K562 (cell line): ENCODE results near the gene ANKS1B. TPM values are rescaled to one million over a fixed set of nuclear protein-coding genes. Genes with fewer than 3 reads are reported as not detected.

Source experiments
- ATAC-seq: fragments of 200-7000 bp; cut with Tn5 transposase; 3 replicates; pipeline ENCODE4 v1.9.1; 2020; ENCODE audit warnings: moderate library complexity
- BruUV-seq: library from RNA; stranded (reverse); fragments of 400-500 nt; replicated peaks from 2 replicates; lab custom pipeline; 2021; lab: Mats Ljungman, UMichigan
- CTCF ChIA-PET: fragments of 300-600 bp; formaldehyde crosslinking; extraction: SDS; loops from one replicate; lab custom pipeline; 2021; ENCODE audit warnings: low intra/inter-chr PET ratio; lab: Yijun Ruan, JAX
- POLR2A ChIA-PET: fragments of 300-600, 350-650 bp; sonication (Branson Sonifier 250); formaldehyde crosslinking; extraction: SDS; loops from one replicate; lab custom pipeline; 2021; ENCODE audit warnings: antibody characterized with exemption, inconsistent platforms; lab: Yijun Ruan, JAX
- DNase-seq, 4 experiments: peaks; one replicate each; pipeline versions ENCODE4 v3.0.0 to v3.0.0-alpha.2; 2011 to 2018; ENCODE audit warnings: low spot score in 3 of 4, mixed read lengths in 3 of 4; ENCODE audit errors: extremely low read depth in 1 of 4
- FAIRE-seq: peaks from 2 replicates; lab custom pipeline; 2011; peaks lifted over from hg19 to GRCh38; lab: Jason Lieb, UNC
- H2AFZ ChIP-seq: 2 replicates; pipeline ENCODE4 v1.6.0; 2011; ENCODE audit warnings: low read depth, low read length, control low read depth, inconsistent platforms
- H3K27ac ChIP-seq: fragments of 200-600 bp; 3 replicates; pipeline ENCODE4 v1.8.0; 2011; ENCODE audit warnings: low read depth, mild to moderate bottlenecking, control low read depth, inconsistent platforms, low read length, moderate library complexity, mixed read lengths; ENCODE audit errors: extremely low read depth
- H3K27me3 ChIP-seq, 2 experiments: fragments of 300-600 bp in 1 of 2; 2 replicates in 1 of 2; 3 replicates in 1 of 2; pipeline versions ENCODE4 v1.6.0 to v1.8.0; 2011; ENCODE audit warnings: inconsistent platforms in 2 of 2, low read length in 2 of 2, mild to moderate bottlenecking in 1 of 2, mixed read lengths in 1 of 2, moderate library complexity in 1 of 2; ENCODE audit not compliant: control insufficient read depth in 2 of 2, insufficient read depth in 2 of 2
- H3K36me3 ChIP-seq: fragments of 300-600 bp; 3 replicates; pipeline ENCODE4 v1.8.0; 2011; ENCODE audit warnings: mild to moderate bottlenecking, low read length, inconsistent platforms; ENCODE audit not compliant: control insufficient read depth, insufficient read depth
- H3K4me1 ChIP-seq, 2 experiments: fragments of 200-600 bp in 1 of 2; replicated peaks in 1 of 2; 2 replicates in 1 of 2; 3 replicates in 1 of 2; pipeline versions ENCODE4 v1.5.1 to v1.8.0; 2011; ENCODE audit warnings: inconsistent platforms in 2 of 2, low read length in 2 of 2, mild to moderate bottlenecking in 1 of 2, mixed read lengths in 1 of 2, moderate library complexity in 1 of 2; ENCODE audit not compliant: control insufficient read depth in 2 of 2, insufficient read depth in 2 of 2
- H3K4me2 ChIP-seq: 2 replicates; pipeline ENCODE4 v1.6.1; 2011; ENCODE audit warnings: low read length, control low read depth, inconsistent platforms, mixed read lengths; ENCODE audit not compliant: insufficient read depth
- H3K4me3 ChIP-seq: fragments of 200-600 bp; sonication (generic), shearing (Covaris generic); 2 replicates; pipeline ENCODE4 v1.5.1; 2016; ENCODE audit warnings: control low read depth, inconsistent platforms
- H3K79me2 ChIP-seq: fragments of 200-600 bp; 3 replicates; pipeline ENCODE4 v1.8.0; 2011; ENCODE audit warnings: low read length, inconsistent platforms; ENCODE audit not compliant: control insufficient read depth, insufficient read depth
- H3K9ac ChIP-seq, 2 experiments: 2 replicates each; pipeline versions ENCODE4 v1.6.0 to v1.6.1; 2011; ENCODE audit warnings: low read depth in 2 of 2, low read length in 2 of 2, control low read depth in 1 of 2, inconsistent platforms in 1 of 2, mild to moderate bottlenecking in 1 of 2, mixed read lengths in 1 of 2; ENCODE audit not compliant: insufficient read depth in 1 of 2
- H3K9me1 ChIP-seq: one replicate; pipeline ENCODE4 v1.6.0; 2011; ENCODE audit warnings: inconsistent platforms, mild to moderate bottlenecking, low read length, moderate library complexity; ENCODE audit not compliant: control insufficient read depth, insufficient read depth
- H3K9me3 ChIP-seq: replicated peaks from 2 replicates; pipeline ENCODE4 v1.5.1; 2011; ENCODE audit warnings: low read depth, low read length, inconsistent platforms; ENCODE audit not compliant: control insufficient read depth, insufficient read depth
- H4K20me1 ChIP-seq: replicated peaks from 2 replicates; pipeline ENCODE4 v1.6.1; 2011; ENCODE audit warnings: low read length, inconsistent platforms, mixed read lengths; ENCODE audit not compliant: control insufficient read depth, insufficient read depth
- ARNT ChIP-seq, 2 experiments: fragments of 450-650 bp; IDR thresholded peaks; 2 replicates each; pipeline ENCODE4 v1.6.1; 2016; ENCODE audit warnings: mild to moderate bottlenecking in 1 of 2
- DIDO1 ChIP-seq: fragments of 450-650 bp; IDR thresholded peaks from 2 replicates; pipeline ENCODE4 v1.6.1; 2016; ENCODE audit warnings: low read depth, missing biosample characterization, missing genetic modification characterization
- ETS2 ChIP-seq: IDR thresholded peaks from 2 replicates; pipeline ENCODE4 v1.6.1; 2016; ENCODE audit warnings: borderline replicate concordance, missing genetic modification characterization, mild to moderate bottlenecking, moderate library complexity, missing compliant biosample characterization; ENCODE audit not compliant: poor library complexity, severe bottlenecking
- GABPB2 ChIP-seq: fragments of 250-450 bp; sonication (Bioruptor Pico); conservative IDR thresholded peaks from 2 replicates; pipeline ENCODE4 v1.5.1; 2021; ENCODE audit warnings: mild to moderate bottlenecking
- GATA2 ChIP-seq: sonication (generic); formaldehyde crosslinking; IDR thresholded peaks from 2 replicates; pipeline ENCODE4 v1.4.0; 2020; ENCODE audit warnings: mild to moderate bottlenecking, missing genetic modification reagents
- NFIX ChIP-seq: fragments of 250-450 bp; sonication (Bioruptor Pico); IDR thresholded peaks from 2 replicates; pipeline ENCODE4 v1.4.0; 2020; ENCODE audit warnings: low read depth, mild to moderate bottlenecking, moderate library complexity
- RBM17 ChIP-seq: fragments of 200-400 bp; formaldehyde crosslinking; IDR thresholded peaks from 2 replicates; pipeline ENCODE4 v1.6.1; 2017; ENCODE audit warnings: low read depth, mild to moderate bottlenecking, low read length, borderline replicate concordance
- RHOXF2B ChIP-seq: fragments of 250-450 bp; sonication (Bioruptor Pico); conservative IDR thresholded peaks from 2 replicates; pipeline ENCODE4 v1.5.1; 2021
- SOX6 ChIP-seq: fragments of 450-650 bp; IDR thresholded peaks from 2 replicates; pipeline ENCODE4 v1.6.1; 2014; ENCODE audit warnings: mild to moderate bottlenecking
- ZNF253 ChIP-seq: fragments of 250-450 bp; sonication (Bioruptor Pico); conservative IDR thresholded peaks from 2 replicates; pipeline ENCODE4 v1.6.1; 2021; ENCODE audit warnings: mild to moderate bottlenecking
- in situ Hi-C: fragments of 300-500 bp; cut with MboI; formaldehyde crosslinking; loops from 4 replicates; pipeline ENCODE4 v1.15.0; 2018; ENCODE audit warnings: inconsistent platforms, mixed read lengths
- intact Hi-C: fragments of 100-400 bp; cut with micrococcal nuclease; formaldehyde crosslinking; loops from 2 replicates; pipeline ENCODE4 v1.14.2; 2022
- polyA plus RNA-seq, 8 experiments: library from polyadenylated mRNA; depleted of rRNA in 4 of 8; stranded (reverse) in 5 of 8; unstranded in 3 of 8; fragments of >200 nt; fragmentation: Nextera tagmentation in 2 of 8; fragmentation: Illumina TruSeq in 1 of 8; extraction: Ambion mirVana in 2 of 8; extraction: Trizol in 1 of 8; gene quantifications; 2 replicates each; pipeline versions ENCODE4 v1.2.1 to v1.2.3, GENCODE V29; 2011 to 2014; ENCODE audit warnings: inconsistent platforms in 1 of 8, missing spikeins in 1 of 8
- total RNA-seq, 7 experiments: library from RNA; depleted of rRNA in 6 of 7; stranded (reverse); fragments of >200 nt in 6 of 7; fragmentation: Illumina TruSeq in 2 of 7; extraction: Trizol in 2 of 7; gene quantifications; 2 replicates each; pipeline versions ENCODE4 v1.2.1 to v1.2.3, GENCODE V29; 2011 to 2021; ENCODE audit warnings: low replicate concordance in 1 of 7
- TF ChIP-seq, protein P1 (sequence below): fragments of 250-450 bp; sonication (Bioruptor Pico); IDR thresholded peaks from 2 replicates; pipeline ENCODE4 v1.8.0; 2021; ENCODE audit warnings: borderline replicate concordance, mild to moderate bottlenecking, moderate library complexity; ENCODE audit not compliant: poor library complexity, severe bottlenecking
- TF ChIP-seq, protein P2 (sequence below): sonication (generic); formaldehyde crosslinking; IDR thresholded peaks from 2 replicates; pipeline ENCODE4 v1.8.0; 2022; ENCODE audit warnings: missing genetic modification reagents, mild to moderate bottlenecking, moderate library complexity, borderline replicate concordance
- TF ChIP-seq, protein P3 (sequence below): sonication (generic); formaldehyde crosslinking; IDR thresholded peaks from 2 replicates; pipeline ENCODE4 v1.8.1; 2023; ENCODE audit warnings: mild to moderate bottlenecking, missing genetic modification reagents

Gene ANKS1B
- total and polyA plus RNA-seq, 9 of the 15 experiments (the other 6 are each of a cell fraction or from before 2014, with no cell fraction given): 0.04 to 0.47 (median 0.28) TPM; not detected in 4

DNA sequence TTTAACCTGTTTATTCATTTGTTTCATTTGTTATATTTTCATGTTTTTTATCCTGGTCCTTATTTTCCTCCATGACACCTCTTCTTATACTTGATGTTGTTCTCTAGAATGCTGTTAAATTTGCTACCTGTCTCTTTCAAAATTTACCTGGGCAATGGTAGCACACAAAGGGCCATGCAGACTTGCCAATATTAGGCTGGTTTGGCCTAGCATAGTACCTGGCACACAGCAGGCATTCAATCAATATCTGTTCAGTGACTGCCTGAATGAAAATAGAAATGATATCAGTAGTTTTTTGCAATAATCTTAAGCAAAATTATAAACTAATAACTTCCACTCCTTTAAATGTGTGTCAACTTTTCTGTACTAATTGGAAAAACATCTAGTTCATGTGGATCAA is 1014.5 kb downstream of the ANKS1B start:
- H3K9me3 ChIP-seq: no peaks in the 10 kb centered on the region
- ChIA-PET POLR2A (no interaction called here), CTCF (no interaction called here)
- no peak for ATAC-seq
- no TSS peak for BruUV-seq
- DNase-seq: no peak
- TF ChIP-seq ARNT (IDR thresholded peaks at IDR 0.05): no peak
- TF ChIP-seq, protein P1, sequence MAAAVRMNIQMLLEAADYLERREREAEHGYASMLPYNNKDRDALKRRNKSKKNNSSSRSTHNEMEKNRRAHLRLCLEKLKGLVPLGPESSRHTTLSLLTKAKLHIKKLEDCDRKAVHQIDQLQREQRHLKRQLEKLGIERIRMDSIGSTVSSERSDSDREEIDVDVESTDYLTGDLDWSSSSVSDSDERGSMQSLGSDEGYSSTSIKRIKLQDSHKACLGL (CRISPR knock-in tag): no peak
- no peak for TF ChIP-seq SOX6
- no peak for TF ChIP-seq RBM17
- no peak for TF ChIP-seq DIDO1 (tag)
- TF ChIP-seq RHOXF2B (CRISPR knock-in tag): no peak
- no peak for TF ChIP-seq ETS2 (tag)
- no peak for TF ChIP-seq GATA2 (CRISPR knock-in tag)
- TF ChIP-seq, protein P2, sequence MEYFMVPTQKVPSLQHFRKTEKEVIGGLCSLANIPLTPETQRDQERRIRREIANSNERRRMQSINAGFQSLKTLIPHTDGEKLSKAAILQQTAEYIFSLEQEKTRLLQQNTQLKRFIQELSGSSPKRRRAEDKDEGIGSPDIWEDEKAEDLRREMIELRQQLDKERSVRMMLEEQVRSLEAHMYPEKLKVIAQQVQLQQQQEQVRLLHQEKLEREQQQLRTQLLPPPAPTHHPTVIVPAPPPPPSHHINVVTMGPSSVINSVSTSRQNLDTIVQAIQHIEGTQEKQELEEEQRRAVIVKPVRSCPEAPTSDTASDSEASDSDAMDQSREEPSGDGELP (CRISPR knock-in tag): no peak
- no peak for TF ChIP-seq ZNF253 (CRISPR knock-in tag)
- TF ChIP-seq, protein P3, sequence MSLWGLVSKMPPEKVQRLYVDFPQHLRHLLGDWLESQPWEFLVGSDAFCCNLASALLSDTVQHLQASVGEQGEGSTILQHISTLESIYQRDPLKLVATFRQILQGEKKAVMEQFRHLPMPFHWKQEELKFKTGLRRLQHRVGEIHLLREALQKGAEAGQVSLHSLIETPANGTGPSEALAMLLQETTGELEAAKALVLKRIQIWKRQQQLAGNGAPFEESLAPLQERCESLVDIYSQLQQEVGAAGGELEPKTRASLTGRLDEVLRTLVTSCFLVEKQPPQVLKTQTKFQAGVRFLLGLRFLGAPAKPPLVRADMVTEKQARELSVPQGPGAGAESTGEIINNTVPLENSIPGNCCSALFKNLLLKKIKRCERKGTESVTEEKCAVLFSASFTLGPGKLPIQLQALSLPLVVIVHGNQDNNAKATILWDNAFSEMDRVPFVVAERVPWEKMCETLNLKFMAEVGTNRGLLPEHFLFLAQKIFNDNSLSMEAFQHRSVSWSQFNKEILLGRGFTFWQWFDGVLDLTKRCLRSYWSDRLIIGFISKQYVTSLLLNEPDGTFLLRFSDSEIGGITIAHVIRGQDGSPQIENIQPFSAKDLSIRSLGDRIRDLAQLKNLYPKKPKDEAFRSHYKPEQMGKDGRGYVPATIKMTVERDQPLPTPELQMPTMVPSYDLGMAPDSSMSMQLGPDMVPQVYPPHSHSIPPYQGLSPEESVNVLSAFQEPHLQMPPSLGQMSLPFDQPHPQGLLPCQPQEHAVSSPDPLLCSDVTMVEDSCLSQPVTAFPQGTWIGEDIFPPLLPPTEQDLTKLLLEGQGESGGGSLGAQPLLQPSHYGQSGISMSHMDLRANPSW: no peak
- no peak for TF ChIP-seq GABPB2 (CRISPR knock-in tag)
- TF ChIP-seq NFIX (CRISPR knock-in tag): no peak
- H3K4me1 ChIP-seq: no peaks in the 10 kb centered on the region
- H3K9me1 ChIP-seq: no peaks in the 10 kb centered on the region
- H3K36me3 ChIP-seq: no peaks in the 10 kb centered on the region
- H3K9ac ChIP-seq: no peak overlapping the region
- no peak overlapping the region for H3K4me2 ChIP-seq
- H4K20me1 ChIP-seq: no peaks in the 10 kb centered on the region
- H3K27me3 ChIP-seq: no peaks in the 10 kb centered on the region
- no peak overlapping the region for H3K27ac ChIP-seq
- H3K4me3 ChIP-seq: no peak overlapping the region
- in situ Hi-C loops (no loop called here), intact Hi-C loops (no loop called here)
- no peak overlapping the region for H2AFZ ChIP-seq
- FAIRE-seq: no peak
- H3K79me2 ChIP-seq: no peaks in the 10 kb centered on the region
